Measurements from ENCODE around the gene ARID4B. TPM values are rescaled to one million over a fixed set of nuclear protein-coding genes. Genes with fewer than 3 reads are reported as not detected.
"Not testable (repeated sequence)": the region's sequence is repeated elsewhere in the genome, so short reads cannot be mapped to it uniquely, and the experiment has no call there.

ARID4B gene
- total RNA-seq, 3 donors from 2014 or later = 25.9 to 40.5 (median 37.3) TPM

GRCh38 chr1:235206533-235207208 is 121.3 kb downstream of the ARID4B start:
- intact Hi-C loops (cut with DNase I, micrococcal nuclease) = no loop called here
- no peak for TF ChIP-seq CTCF (IDR thresholded peaks at IDR 0.05)
- no peak overlapping the region for H3K4me3 ChIP-seq
- no peaks in the 10 kb centered on the region for H3K9me3 ChIP-seq
- ATAC-seq (no peak), DNase-seq (no peak)
- H3K36me3 ChIP-seq (ENCODE audit: low read depth) = no peaks in the 10 kb centered on the region
- no peaks in the 10 kb centered on the region for H3K4me1 ChIP-seq (ENCODE audit: low read depth)

GRCh38 chr1:235205687-235206086 is 122.3 kb downstream of the ARID4B start:
- H3K4me3 ChIP-seq = no peak overlapping the region
- no peak for ATAC-seq
- intact Hi-C loops (cut with DNase I, micrococcal nuclease) = no loop called here
- TF ChIP-seq CTCF (IDR thresholded peaks at IDR 0.05) = no peak
- DNase-seq = no peak
- no peaks in the 10 kb centered on the region for H3K4me1 ChIP-seq (ENCODE audit: low read depth)
- H3K9me3 ChIP-seq = no peaks in the 10 kb centered on the region
- no peaks in the 10 kb centered on the region for H3K36me3 ChIP-seq (ENCODE audit: low read depth)

GRCh38 chr1:235203428-235203827 is 124.6 kb downstream of the ARID4B start:
- no peaks in the 10 kb centered on the region for H3K36me3 ChIP-seq (ENCODE audit: low read depth)
- no peak for TF ChIP-seq CTCF (IDR thresholded peaks at IDR 0.05)
- no peak for ATAC-seq
- DNase-seq = no peak
- intact Hi-C loops (cut with DNase I, micrococcal nuclease) = no loop called here
- H3K9me3 ChIP-seq = no peaks in the 10 kb centered on the region
- H3K4me3 ChIP-seq = no peak overlapping the region
- no peaks in the 10 kb centered on the region for H3K4me1 ChIP-seq (ENCODE audit: low read depth)

- H3K9me3 ChIP-seq = not testable (repeated sequence)
Measured at GRCh38 chr1:235202447-235202846, 125.5 kb downstream of the ARID4B start.

GRCh38 chr1:235199441-235199840 is 128.5 kb downstream of the ARID4B start:
- no peak for DNase-seq
- no peak for TF ChIP-seq CTCF (IDR thresholded peaks at IDR 0.05)
- Histone ChIP-seq H3K4me1 (ENCODE audit: low read depth) (no peaks in the 10 kb centered on the region), H3K4me3 (no peak overlapping the region), H3K9me3 (no peaks in the 10 kb centered on the region), H3K36me3 (ENCODE audit: low read depth) (no peaks in the 10 kb centered on the region)
- ATAC-seq = no peak
- intact Hi-C loops (cut with DNase I, micrococcal nuclease) = no loop called here

More at GRCh38 chr1:235202447-235202846, 125.5 kb downstream of the ARID4B start:
- H3K4me1 ChIP-seq (ENCODE audit: low read depth); H3K4me3 ChIP-seq; ATAC-seq; intact Hi-C loops (cut with DNase I, micrococcal nuclease); H3K36me3 ChIP-seq (ENCODE audit: low read depth); DNase-seq: not testable (repeated sequence)

- no peak overlapping the region for H3K4me3 ChIP-seq
- no peaks in the 10 kb centered on the region for H3K9me3 ChIP-seq
- H3K36me3 ChIP-seq (ENCODE audit: low read depth) = no peaks in the 10 kb centered on the region
- no peaks in the 10 kb centered on the region for H3K4me1 ChIP-seq (ENCODE audit: low read depth)
- intact Hi-C loops (cut with DNase I, micrococcal nuclease) = no loop called here
- TF ChIP-seq CTCF (IDR thresholded peaks at IDR 0.05) = no peak
- DNase-seq (no peak), ATAC-seq (no peak)
Measured at GRCh38 chr1:235190431-235190830, 137.5 kb downstream of the ARID4B start.

Measured in mucosa of descending colon (tissue), 3 donors.